Measurements from ENCODE around the gene CDR2. TPM values are rescaled to one million over a fixed set of nuclear protein-coding genes. Genes with fewer than 3 reads are reported as not detected.
A peak's percentile ranks its signal among the peaks of the same experiment; 100 is the strongest.

The CDR2 gene
- total and polyA plus RNA-seq, 2 of the 13 experiments (the other 11 are each of a cell fraction or from before 2014, with no cell fraction given) = 59.0 to 78.9 TPM

GRCh38 chr16:22359679-22360078, 14.7 kb downstream of the CDR2 start (continued):
- TF ChIP-seq, protein P1, sequence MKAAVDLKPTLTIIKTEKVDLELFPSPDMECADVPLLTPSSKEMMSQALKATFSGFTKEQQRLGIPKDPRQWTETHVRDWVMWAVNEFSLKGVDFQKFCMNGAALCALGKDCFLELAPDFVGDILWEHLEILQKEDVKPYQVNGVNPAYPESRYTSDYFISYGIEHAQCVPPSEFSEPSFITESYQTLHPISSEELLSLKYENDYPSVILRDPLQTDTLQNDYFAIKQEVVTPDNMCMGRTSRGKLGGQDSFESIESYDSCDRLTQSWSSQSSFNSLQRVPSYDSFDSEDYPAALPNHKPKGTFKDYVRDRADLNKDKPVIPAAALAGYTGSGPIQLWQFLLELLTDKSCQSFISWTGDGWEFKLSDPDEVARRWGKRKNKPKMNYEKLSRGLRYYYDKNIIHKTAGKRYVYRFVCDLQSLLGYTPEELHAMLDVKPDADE (CRISPR knock-in tag; IDR thresholded peaks at IDR 0.05) = no peak
- TF ChIP-seq, protein P2, sequence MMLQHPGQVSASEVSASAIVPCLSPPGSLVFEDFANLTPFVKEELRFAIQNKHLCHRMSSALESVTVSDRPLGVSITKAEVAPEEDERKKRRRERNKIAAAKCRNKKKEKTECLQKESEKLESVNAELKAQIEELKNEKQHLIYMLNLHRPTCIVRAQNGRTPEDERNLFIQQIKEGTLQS (CRISPR knock-in tag; IDR thresholded peaks at IDR 0.05) = no peak
- no peak for TF ChIP-seq ATF2 (CRISPR knock-in tag; IDR thresholded peaks at IDR 0.05)
- TF ChIP-seq, protein P3, sequence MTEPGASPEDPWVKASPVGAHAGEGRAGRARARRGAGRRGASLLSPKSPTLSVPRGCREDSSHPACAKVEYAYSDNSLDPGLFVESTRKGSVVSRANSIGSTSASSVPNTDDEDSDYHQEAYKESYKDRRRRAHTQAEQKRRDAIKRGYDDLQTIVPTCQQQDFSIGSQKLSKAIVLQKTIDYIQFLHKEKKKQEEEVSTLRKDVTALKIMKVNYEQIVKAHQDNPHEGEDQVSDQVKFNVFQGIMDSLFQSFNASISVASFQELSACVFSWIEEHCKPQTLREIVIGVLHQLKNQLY (CRISPR knock-in tag; IDR thresholded peaks at IDR 0.05) = 0 out of 2 replicates have a peak, but pooled peaks have one; percentile 30
- no peak for TF ChIP-seq RAD21 (CRISPR knock-in tag; IDR thresholded peaks at IDR 0.05)

DNA sequence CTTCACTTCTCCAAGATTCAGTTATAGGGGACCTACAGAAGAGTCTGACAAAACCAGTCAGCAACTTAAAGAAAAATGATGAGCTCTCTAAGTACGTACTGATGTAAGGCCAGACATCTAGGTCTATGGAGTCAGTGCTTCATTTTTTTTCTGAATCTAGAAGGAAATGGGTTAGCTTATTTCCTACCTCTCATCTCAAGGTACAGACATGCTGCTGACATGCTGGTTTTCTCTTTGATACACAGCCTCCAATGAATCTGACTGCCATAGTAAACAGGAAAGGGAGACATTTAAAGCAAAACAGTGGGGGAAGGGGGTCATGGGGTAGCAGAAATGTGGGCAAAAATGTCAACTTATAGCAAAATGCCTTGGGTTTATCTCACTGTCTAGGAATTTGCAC, 16.4 kb downstream of the CDR2 start:
- POLR2A ChIA-PET = interaction anchor here (0.9 to 2.4 kb wide), 2 partner anchors 12 to 17 kb away, joined by 6 read pairs; partner anchors contain the start of gene CDR2
- CTCF ChIA-PET (ENCODE audit: low intra/inter-chr PET ratio, low total read pairs) = no interaction called here
- Histone ChIP-seq H3K27ac (ENCODE audit: extremely low read length, insufficient read depth, low read length) (no peak overlapping the region), H3K79me2 (ENCODE audit: insufficient read depth, low read length) (peaks cover 71% of the 10 kb centered on the region), H3K4me2 (ENCODE audit: low read depth, low read length) (no peak overlapping the region), H3K4me3 (replicated peaks in 1 of 3; ENCODE audit: insufficient read depth in 1 of 3, low read depth in 2 of 3, low read length in 3 of 3) (no peak overlapping the region), H3K9ac (ENCODE audit: insufficient read depth, low read depth, low read length) (no peak overlapping the region), H4K20me1 (ENCODE audit: insufficient read depth, low read length) (peaks cover 42% of the 10 kb centered on the region), H3K27me3 (ENCODE audit: control insufficient read depth in 1 of 2, insufficient read depth in 2 of 2, low read length in 2 of 2) (no peaks in the 10 kb centered on the region), H2AFZ (ENCODE audit: low read length) (no peak overlapping the region), H3K9me3 (ENCODE audit: low read length) (no peaks in the 10 kb centered on the region), H3K4me1 (ENCODE audit: insufficient read depth, low read length) (peaks cover 41% of the 10 kb centered on the region), H3K36me3 (replicated peaks in 1 of 2; ENCODE audit: control insufficient read depth in 1 of 2, insufficient read depth in 2 of 2, low read length in 2 of 2) (peaks cover 23 to 61% of the 10 kb centered on the region in 2 experiments)
- ATAC-seq (no peak), DNase-seq (ENCODE audit: low spot score) (no peak), FAIRE-seq (no peak)
- TF ChIP-seq HMG20A (CRISPR knock-in tag; IDR thresholded peaks at IDR 0.05; ENCODE audit: borderline replicate concordance) (no peak), RARA (CRISPR knock-in tag; IDR thresholded peaks at IDR 0.05) (peak; percentile 28; the same call in 1 of the 2 replicates), ZNF777 (CRISPR knock-in tag; IDR thresholded peaks at IDR 0.05) (0 out of 2 replicates have a peak, but pooled peaks have one; percentile 17)
- intact Hi-C loops (cut with micrococcal nuclease; ENCODE audit: unreplicated experiment) = no loop called here
- BruUV-seq (replicated peaks) = no TSS peak
- in situ Hi-C loops (cut with HindIII; ENCODE audit: extremely low pct_ligation_motif_present, low pct_unique_long_range_greater_than_20kb) = no loop called here
- WGBS (ENCODE audit: low lambda C conversion rate) = 90% methylated on average over 1 of the region's 1 CpG

Data from HepG2 (cell line).